H1 (cell line): ENCODE data around the gene CWC25. TPM values are rescaled to one million over a fixed set of nuclear protein-coding genes. Genes with fewer than 3 reads are reported as not detected.

Source experiments
- ASH2L ChIP-seq: fragments of 200-600, 300-600 bp; sonication (generic); IDR thresholded peaks from one replicate; pipeline ENCODE4 v1.7.1; 2017; ENCODE audit warnings: low read length
- ATF2 ChIP-seq: IDR thresholded peaks from 2 replicates; pipeline ENCODE4 v1.6.1; 2012; ENCODE audit warnings: low read length, inconsistent platforms
- ATF3 ChIP-seq: IDR thresholded peaks from 2 replicates; pipeline ENCODE4 v1.6.1; 2011; ENCODE audit warnings: low read depth, mild to moderate bottlenecking, low read length; ENCODE audit not compliant: insufficient read depth
- BRCA1 ChIP-seq: IDR thresholded peaks from 2 replicates; pipeline ENCODE4 v1.6.1; 2012; ENCODE audit warnings: low read depth, low read length, improper control_type of control experiment
- CTBP2 ChIP-seq: IDR thresholded peaks from 2 replicates; pipeline ENCODE4 v1.7.0; 2011; ENCODE audit warnings: borderline replicate concordance, mild to moderate bottlenecking, moderate library complexity, mixed read lengths, low read length; ENCODE audit not compliant: insufficient read depth, insufficient read length
- CTCF ChIP-seq, 3 experiments: IDR thresholded peaks; 1 replicate in 2 of 3; 2 replicates in 1 of 3; pipeline versions ENCODE4 v1.5.1 to v1.6.1; 2011; ENCODE audit warnings: low read length in 3 of 3, mild to moderate bottlenecking in 3 of 3, inconsistent platforms in 2 of 3, low read depth in 1 of 3, moderate library complexity in 1 of 3; ENCODE audit not compliant: insufficient read depth in 1 of 3; ENCODE audit errors: control extremely low read depth in 1 of 3
- E2F6 ChIP-seq: IDR thresholded peaks from 2 replicates; pipeline ENCODE4 v1.6.1; 2012; ENCODE audit warnings: inconsistent platforms
- HDAC2 ChIP-seq, 2 experiments: fragments of 300-600 bp in 1 of 2; sonication (generic) in 1 of 2; IDR thresholded peaks; 2 replicates each; pipeline ENCODE4 v1.6.1; 2011 to 2012; ENCODE audit warnings: low read depth in 2 of 2, low read length in 2 of 2, mild to moderate bottlenecking in 2 of 2, moderate library complexity in 2 of 2, borderline replicate concordance in 1 of 2, inconsistent platforms in 1 of 2
- KDM1A ChIP-seq: fragments of 200-600, 300-600 bp; sonication (generic); IDR thresholded peaks from 2 replicates; pipeline ENCODE4 v1.7.1; 2016; ENCODE audit warnings: mild to moderate bottlenecking, low read length, borderline replicate concordance
- MAFK ChIP-seq: IDR thresholded peaks from 2 replicates; pipeline ENCODE4 v1.6.1; 2012; ENCODE audit warnings: low read depth, mild to moderate bottlenecking, improper control_type of control experiment, low read length
- RBBP5 ChIP-seq: IDR thresholded peaks from 2 replicates; pipeline ENCODE4 v1.7.1; 2012; ENCODE audit warnings: low read depth, mild to moderate bottlenecking, inconsistent platforms, low read length, moderate library complexity, borderline replicate concordance
- SIRT6 ChIP-seq: IDR thresholded peaks from one replicate; pipeline ENCODE4 v1.7.1; 2012; ENCODE audit warnings: low read length, inconsistent platforms
- SP2 ChIP-seq: IDR thresholded peaks from 2 replicates; pipeline ENCODE4 v1.6.1; 2012; ENCODE audit warnings: mild to moderate bottlenecking, low read length, inconsistent platforms
- TEAD4 ChIP-seq: IDR thresholded peaks from 2 replicates; pipeline ENCODE4 v1.6.1; 2012; ENCODE audit warnings: low read depth, low read length, inconsistent platforms, mixed read lengths
- USF2 ChIP-seq: IDR thresholded peaks from 2 replicates; pipeline ENCODE4 v1.6.1; 2011; ENCODE audit warnings: low read length, improper control_type of control experiment
- ZNF274 ChIP-seq: IDR thresholded peaks from 2 replicates; pipeline ENCODE4 v1.7.0; 2012; ENCODE audit warnings: low read length, borderline replicate concordance; ENCODE audit errors: extremely low read depth
- polyA plus RNA-seq, 7 experiments: library from polyadenylated mRNA; depleted of rRNA in 3 of 7; stranded (reverse) in 5 of 7; unstranded in 2 of 7; fragments of >200 nt in 5 of 7; fragments of 200-250 nt in 2 of 7; gene quantifications; 1 replicate in 5 of 7; 2 replicates in 1 of 7; 4 replicates in 1 of 7; pipeline versions ENCODE4 v1.2.1 to v1.2.3, GENCODE V29; 2011 to 2013; ENCODE audit warnings: missing spikeins in 2 of 7, mixed read lengths in 2 of 7
- total RNA-seq: library from RNA; stranded (reverse); fragmentation: NEBNext Ultra II Directional; extraction: Animal tissue kit (Norgen Biotek cat#: 25700); gene quantifications from 2 replicates; pipeline ENCODE4 v1.2.1, GENCODE V29; 2021

CWC25 gene
- total and polyA plus RNA-seq, 2 of the 8 experiments (the other 6 are each of a cell fraction or from before 2014, with no cell fraction given) = 11.1 to 13.1 TPM

- TF ChIP-seq USF2 (peak; percentile 28; the same call in 1 of the 2 replicates), CTCF (IDR thresholded peaks at IDR 0.05; ENCODE audit: control extremely low read depth in 1 of 3, insufficient read depth in 1 of 3, low read depth in 1 of 3, low read length in 3 of 3) (no peak), SIRT6 (no peak), CTBP2 (no peak), E2F6 (no peak), ATF3 (peak; percentile 100), ASH2L (peak; percentile 99), ZNF274 (no peak), TEAD4 (no peak), BRCA1 (peak; percentile 82), KDM1A (no peak), SP2 (no peak), RBBP5 (peak; percentile 92), ATF2 (0 out of 2 replicates have a peak, but pooled peaks have one; percentile 24), MAFK (peak; percentile 98), HDAC2 (IDR thresholded peaks at IDR 0.05; ENCODE audit: borderline replicate concordance in 1 of 2, low read depth in 2 of 2, low read length in 2 of 2) (peak; percentile 52 to 99; a peak in 2 of 4 replicates)
Observed at GRCh38 chr17:38824899-38825761, at the start of gene CWC25 (continued).
